GM19372 (cell line): ENCODE measurements around the gene ATG9B.
"Not testable (repeated sequence)": the region's sequence is repeated elsewhere in the genome, so short reads cannot be mapped to it uniquely, and the experiment has no call there.

Experiments used
- ATAC-seq: cut with Tn5 transposase; IDR thresholded peaks from one replicate; pipeline ENCODE4 v1.9.1; 2021; ENCODE audit warnings: mild to moderate bottlenecking, low read depth, moderate library complexity; ENCODE audit not compliant: unreplicated experiment

Gene ATG9B

GRCh38 chr7:151017370-151017952 lies 6.8 kb downstream of the ATG9B start:
- ATAC-seq = no peak

GRCh38 chr7:151016942-151017341 lies 7.4 kb downstream of the ATG9B start:
- no peak for ATAC-seq

- no peak for ATAC-seq
These were observed 7.8 kb downstream of the ATG9B start for GRCh38 chr7:151016505-151016904.

- ATAC-seq = no peak
These were observed 8.3 kb downstream of the ATG9B start for GRCh38 chr7:151015967-151016366.

GRCh38 chr7:151014950-151015349 lies 9.3 kb downstream of the ATG9B start:
- no peak for ATAC-seq

- peak; percentile 52 for ATAC-seq
These were observed 10.4 kb downstream of the ATG9B start for GRCh38 chr7:151013733-151014497.

GRCh38 chr7:151013356-151013732 lies 10.9 kb downstream of the ATG9B start:
- no peak for ATAC-seq

GRCh38 chr7:151012911-151013347 lies 11.4 kb downstream of the ATG9B start:
- no peak for ATAC-seq

GRCh38 chr7:151012031-151012692 lies 12.1 kb downstream of the ATG9B start:
- no peak for ATAC-seq

GRCh38 chr7:151011616-151012015 lies 12.7 kb downstream of the ATG9B start:
- not testable (repeated sequence) for ATAC-seq

- no peak for ATAC-seq
These were observed 13.2 kb downstream of the ATG9B start for GRCh38 chr7:151011097-151011409.

- ATAC-seq = no peak
These were observed 13.8 kb downstream of the ATG9B start for GRCh38 chr7:151010307-151011096.

GRCh38 chr7:151010037-151010306 lies 14.3 kb downstream of the ATG9B start:
- ATAC-seq = no peak

- ATAC-seq = no peak
These were observed 14.8 kb downstream of the ATG9B start for GRCh38 chr7:151009327-151010036.

GRCh38 chr7:151008511-151009323 lies 15.6 kb downstream of the ATG9B start:
- no peak for ATAC-seq

- no peak for ATAC-seq
These were observed 16.2 kb downstream of the ATG9B start for GRCh38 chr7:151008143-151008510.

- no peak for ATAC-seq
These were observed 16.8 kb downstream of the ATG9B start for GRCh38 chr7:151007469-151007898.

GRCh38 chr7:151006590-151007300 lies 17.5 kb downstream of the ATG9B start:
- ATAC-seq = no peak

- ATAC-seq = no peak
These were observed 18.7 kb downstream of the ATG9B start for GRCh38 chr7:151005566-151005965.
